Measurements from ENCODE around the gene SAT2.

GRCh38 chr17:7673239-7673638, 45.6 kb upstream of the SAT2 start:
- TF ChIP-seq, protein P1, sequence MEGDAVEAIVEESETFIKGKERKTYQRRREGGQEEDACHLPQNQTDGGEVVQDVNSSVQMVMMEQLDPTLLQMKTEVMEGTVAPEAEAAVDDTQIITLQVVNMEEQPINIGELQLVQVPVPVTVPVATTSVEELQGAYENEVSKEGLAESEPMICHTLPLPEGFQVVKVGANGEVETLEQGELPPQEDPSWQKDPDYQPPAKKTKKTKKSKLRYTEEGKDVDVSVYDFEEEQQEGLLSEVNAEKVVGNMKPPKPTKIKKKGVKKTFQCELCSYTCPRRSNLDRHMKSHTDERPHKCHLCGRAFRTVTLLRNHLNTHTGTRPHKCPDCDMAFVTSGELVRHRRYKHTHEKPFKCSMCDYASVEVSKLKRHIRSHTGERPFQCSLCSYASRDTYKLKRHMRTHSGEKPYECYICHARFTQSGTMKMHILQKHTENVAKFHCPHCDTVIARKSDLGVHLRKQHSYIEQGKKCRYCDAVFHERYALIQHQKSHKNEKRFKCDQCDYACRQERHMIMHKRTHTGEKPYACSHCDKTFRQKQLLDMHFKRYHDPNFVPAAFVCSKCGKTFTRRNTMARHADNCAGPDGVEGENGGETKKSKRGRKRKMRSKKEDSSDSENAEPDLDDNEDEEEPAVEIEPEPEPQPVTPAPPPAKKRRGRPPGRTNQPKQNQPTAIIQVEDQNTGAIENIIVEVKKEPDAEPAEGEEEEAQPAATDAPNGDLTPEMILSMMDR (IDR thresholded peaks at IDR 0.05; ENCODE audit: low read depth, low read length): peak; percentile 40
- TF ChIP-seq EZH2phosphoT487 (IDR thresholded peaks at IDR 0.05; ENCODE audit: low read depth): no peak

All from OCI-LY3 (cell line).